WTC11 (cell line): ENCODE data around the gene MTMR3.

Experiments used
- CREB1 ChIP-seq: sonication (generic); formaldehyde crosslinking; IDR thresholded peaks from 2 replicates; pipeline ENCODE4 v1.8.0; 2023; ENCODE audit warnings: mild to moderate bottlenecking, missing genetic modification reagents
- GABPB1 ChIP-seq: sonication (generic); formaldehyde crosslinking; IDR thresholded peaks from 2 replicates; pipeline ENCODE4 v1.8.1; 2023; ENCODE audit warnings: mild to moderate bottlenecking, missing genetic modification reagents
- OVOL2 ChIP-seq: fragments of 250-450 bp; sonication (Bioruptor Pico); IDR thresholded peaks from 2 replicates; pipeline ENCODE4 v1.9.0; 2021; ENCODE audit warnings: mild to moderate bottlenecking, borderline replicate concordance
- TEAD4 ChIP-seq: sonication (generic); formaldehyde crosslinking; IDR thresholded peaks from 2 replicates; pipeline ENCODE4 v1.8.0; 2022; ENCODE audit warnings: mild to moderate bottlenecking, missing genetic modification reagents
- ZNF121 ChIP-seq: sonication (generic); formaldehyde crosslinking; IDR thresholded peaks from 2 replicates; pipeline ENCODE4 v1.8.0; 2023; ENCODE audit warnings: missing genetic modification reagents
- ZNF232 ChIP-seq: sonication (generic); formaldehyde crosslinking; IDR thresholded peaks from 2 replicates; pipeline ENCODE4 v1.8.0; 2022; ENCODE audit warnings: mild to moderate bottlenecking, missing genetic modification reagents
- TF ChIP-seq, protein P1 (sequence below): sonication (generic); formaldehyde crosslinking; IDR thresholded peaks from 2 replicates; pipeline ENCODE4 v1.8.0; 2022; ENCODE audit warnings: mild to moderate bottlenecking, missing genetic modification reagents
- TF ChIP-seq, protein P2 (sequence below): fragments of 250-450 bp; sonication (Bioruptor Pico); IDR thresholded peaks from 2 replicates; pipeline ENCODE4 v1.8.0; 2021; ENCODE audit warnings: mild to moderate bottlenecking
- TF ChIP-seq, protein P3 (sequence below): sonication (generic); formaldehyde crosslinking; IDR thresholded peaks from 2 replicates; pipeline ENCODE4 v1.8.0; 2022; ENCODE audit warnings: mild to moderate bottlenecking, missing genetic modification reagents
- TF ChIP-seq, protein P4 (sequence below): fragments of 200-600 bp; IDR thresholded peaks from 2 replicates; pipeline ENCODE4 v1.8.0; 2022; ENCODE audit warnings: antibody characterized with exemption
- TF ChIP-seq, protein P5 (sequence below): sonication (generic); formaldehyde crosslinking; IDR thresholded peaks from 2 replicates; pipeline ENCODE4 v1.8.1; 2023; ENCODE audit warnings: mild to moderate bottlenecking, missing genetic modification reagents, moderate library complexity

DNA sequence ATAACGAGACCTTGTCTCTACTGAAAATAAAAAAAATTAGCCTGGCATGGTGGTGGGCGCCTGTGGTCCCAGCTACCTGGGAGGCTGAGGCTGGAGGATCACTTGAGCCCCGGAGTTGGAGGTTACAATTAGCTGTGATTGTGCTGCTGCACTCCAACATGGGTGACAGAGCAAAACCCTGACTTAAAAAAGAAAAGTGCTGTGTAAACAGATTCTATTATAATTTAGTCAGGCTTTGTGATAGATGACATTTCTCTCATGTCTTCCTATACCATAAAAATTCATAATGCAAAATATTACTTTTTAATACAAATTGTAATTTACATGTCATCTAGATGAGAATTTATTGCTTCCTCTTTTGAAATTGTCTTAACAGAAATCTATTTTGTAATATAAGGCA is 94.1 kb downstream of the MTMR3 start:
- TF ChIP-seq, protein P1, sequence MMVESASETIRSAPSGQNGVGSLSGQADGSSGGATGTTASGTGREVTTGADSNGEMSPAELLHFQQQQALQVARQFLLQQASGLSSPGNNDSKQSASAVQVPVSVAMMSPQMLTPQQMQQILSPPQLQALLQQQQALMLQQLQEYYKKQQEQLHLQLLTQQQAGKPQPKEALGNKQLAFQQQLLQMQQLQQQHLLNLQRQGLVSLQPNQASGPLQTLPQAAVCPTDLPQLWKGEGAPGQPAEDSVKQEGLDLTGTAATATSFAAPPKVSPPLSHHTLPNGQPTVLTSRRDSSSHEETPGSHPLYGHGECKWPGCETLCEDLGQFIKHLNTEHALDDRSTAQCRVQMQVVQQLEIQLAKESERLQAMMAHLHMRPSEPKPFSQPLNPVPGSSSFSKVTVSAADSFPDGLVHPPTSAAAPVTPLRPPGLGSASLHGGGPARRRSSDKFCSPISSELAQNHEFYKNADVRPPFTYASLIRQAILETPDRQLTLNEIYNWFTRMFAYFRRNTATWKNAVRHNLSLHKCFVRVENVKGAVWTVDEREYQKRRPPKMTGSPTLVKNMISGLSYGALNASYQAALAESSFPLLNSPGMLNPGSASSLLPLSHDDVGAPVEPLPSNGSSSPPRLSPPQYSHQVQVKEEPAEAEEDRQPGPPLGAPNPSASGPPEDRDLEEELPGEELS: no peak
- TF ChIP-seq, protein P2, sequence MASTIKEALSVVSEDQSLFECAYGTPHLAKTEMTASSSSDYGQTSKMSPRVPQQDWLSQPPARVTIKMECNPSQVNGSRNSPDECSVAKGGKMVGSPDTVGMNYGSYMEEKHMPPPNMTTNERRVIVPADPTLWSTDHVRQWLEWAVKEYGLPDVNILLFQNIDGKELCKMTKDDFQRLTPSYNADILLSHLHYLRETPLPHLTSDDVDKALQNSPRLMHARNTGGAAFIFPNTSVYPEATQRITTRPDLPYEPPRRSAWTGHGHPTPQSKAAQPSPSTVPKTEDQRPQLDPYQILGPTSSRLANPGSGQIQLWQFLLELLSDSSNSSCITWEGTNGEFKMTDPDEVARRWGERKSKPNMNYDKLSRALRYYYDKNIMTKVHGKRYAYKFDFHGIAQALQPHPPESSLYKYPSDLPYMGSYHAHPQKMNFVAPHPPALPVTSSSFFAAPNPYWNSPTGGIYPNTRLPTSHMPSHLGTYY (CRISPR knock-in tag): no peak
- no peak for TF ChIP-seq ZNF121 (CRISPR knock-in tag)
- no peak for TF ChIP-seq TEAD4 (CRISPR knock-in tag)
- TF ChIP-seq, protein P3, sequence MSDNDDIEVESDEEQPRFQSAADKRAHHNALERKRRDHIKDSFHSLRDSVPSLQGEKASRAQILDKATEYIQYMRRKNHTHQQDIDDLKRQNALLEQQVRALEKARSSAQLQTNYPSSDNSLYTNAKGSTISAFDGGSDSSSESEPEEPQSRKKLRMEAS: no peak
- TF ChIP-seq ZNF232 (CRISPR knock-in tag): no peak
- TF ChIP-seq, protein P4, sequence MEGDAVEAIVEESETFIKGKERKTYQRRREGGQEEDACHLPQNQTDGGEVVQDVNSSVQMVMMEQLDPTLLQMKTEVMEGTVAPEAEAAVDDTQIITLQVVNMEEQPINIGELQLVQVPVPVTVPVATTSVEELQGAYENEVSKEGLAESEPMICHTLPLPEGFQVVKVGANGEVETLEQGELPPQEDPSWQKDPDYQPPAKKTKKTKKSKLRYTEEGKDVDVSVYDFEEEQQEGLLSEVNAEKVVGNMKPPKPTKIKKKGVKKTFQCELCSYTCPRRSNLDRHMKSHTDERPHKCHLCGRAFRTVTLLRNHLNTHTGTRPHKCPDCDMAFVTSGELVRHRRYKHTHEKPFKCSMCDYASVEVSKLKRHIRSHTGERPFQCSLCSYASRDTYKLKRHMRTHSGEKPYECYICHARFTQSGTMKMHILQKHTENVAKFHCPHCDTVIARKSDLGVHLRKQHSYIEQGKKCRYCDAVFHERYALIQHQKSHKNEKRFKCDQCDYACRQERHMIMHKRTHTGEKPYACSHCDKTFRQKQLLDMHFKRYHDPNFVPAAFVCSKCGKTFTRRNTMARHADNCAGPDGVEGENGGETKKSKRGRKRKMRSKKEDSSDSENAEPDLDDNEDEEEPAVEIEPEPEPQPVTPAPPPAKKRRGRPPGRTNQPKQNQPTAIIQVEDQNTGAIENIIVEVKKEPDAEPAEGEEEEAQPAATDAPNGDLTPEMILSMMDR: no peak
- no peak for TF ChIP-seq CREB1 (CRISPR knock-in tag)
- no peak for TF ChIP-seq GABPB1
- no peak for TF ChIP-seq OVOL2 (CRISPR knock-in tag)
- TF ChIP-seq, protein P5, sequence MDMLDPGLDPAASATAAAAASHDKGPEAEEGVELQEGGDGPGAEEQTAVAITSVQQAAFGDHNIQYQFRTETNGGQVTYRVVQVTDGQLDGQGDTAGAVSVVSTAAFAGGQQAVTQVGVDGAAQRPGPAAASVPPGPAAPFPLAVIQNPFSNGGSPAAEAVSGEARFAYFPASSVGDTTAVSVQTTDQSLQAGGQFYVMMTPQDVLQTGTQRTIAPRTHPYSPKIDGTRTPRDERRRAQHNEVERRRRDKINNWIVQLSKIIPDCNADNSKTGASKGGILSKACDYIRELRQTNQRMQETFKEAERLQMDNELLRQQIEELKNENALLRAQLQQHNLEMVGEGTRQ (CRISPR knock-in tag): no peak
